DOHH2 (cell line): ENCODE results near the gene CNOT4.

ENCODE experiments used
- EZH2phosphoT487 ChIP-seq: fragments of 200-600 bp; sonication (generic); IDR thresholded peaks from 2 replicates; pipeline ENCODE4 v1.6.1; 2017; ENCODE audit warnings: borderline replicate concordance, mild to moderate bottlenecking, antibody characterized with exemption, low read length, moderate library complexity, mixed read lengths
- TF ChIP-seq, protein P1 (sequence below): fragments of 200-600 bp; sonication (generic); IDR thresholded peaks from one replicate; pipeline ENCODE4 v1.5.1; 2014; ENCODE audit warnings: antibody characterized with exemption, mild to moderate bottlenecking, low read depth, low read length; ENCODE audit not compliant: poor library complexity, severe bottlenecking

DNA sequence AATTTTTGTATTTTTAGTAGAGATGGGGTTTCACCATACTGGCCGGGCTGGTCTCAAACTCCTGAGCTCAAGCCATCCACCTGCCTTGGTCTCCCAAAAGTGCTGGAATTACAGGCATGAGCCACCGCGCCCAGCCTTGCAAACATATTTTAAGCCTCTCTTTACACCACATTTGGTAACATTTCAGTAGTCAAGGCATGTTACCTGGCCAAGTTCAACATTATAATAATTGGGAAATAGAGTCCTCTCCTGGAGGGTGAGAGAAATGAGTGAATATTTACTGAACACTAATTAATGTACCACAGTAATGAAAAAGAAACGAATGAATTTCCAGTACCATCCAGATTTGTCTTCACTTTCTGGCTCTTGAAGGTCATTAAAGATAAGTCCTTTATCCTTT, 10.0 kb upstream of the CNOT4 start:
- TF ChIP-seq, protein P1, sequence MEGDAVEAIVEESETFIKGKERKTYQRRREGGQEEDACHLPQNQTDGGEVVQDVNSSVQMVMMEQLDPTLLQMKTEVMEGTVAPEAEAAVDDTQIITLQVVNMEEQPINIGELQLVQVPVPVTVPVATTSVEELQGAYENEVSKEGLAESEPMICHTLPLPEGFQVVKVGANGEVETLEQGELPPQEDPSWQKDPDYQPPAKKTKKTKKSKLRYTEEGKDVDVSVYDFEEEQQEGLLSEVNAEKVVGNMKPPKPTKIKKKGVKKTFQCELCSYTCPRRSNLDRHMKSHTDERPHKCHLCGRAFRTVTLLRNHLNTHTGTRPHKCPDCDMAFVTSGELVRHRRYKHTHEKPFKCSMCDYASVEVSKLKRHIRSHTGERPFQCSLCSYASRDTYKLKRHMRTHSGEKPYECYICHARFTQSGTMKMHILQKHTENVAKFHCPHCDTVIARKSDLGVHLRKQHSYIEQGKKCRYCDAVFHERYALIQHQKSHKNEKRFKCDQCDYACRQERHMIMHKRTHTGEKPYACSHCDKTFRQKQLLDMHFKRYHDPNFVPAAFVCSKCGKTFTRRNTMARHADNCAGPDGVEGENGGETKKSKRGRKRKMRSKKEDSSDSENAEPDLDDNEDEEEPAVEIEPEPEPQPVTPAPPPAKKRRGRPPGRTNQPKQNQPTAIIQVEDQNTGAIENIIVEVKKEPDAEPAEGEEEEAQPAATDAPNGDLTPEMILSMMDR = no peak
- no peak for TF ChIP-seq EZH2phosphoT487
